HCT116 (cell line): ENCODE measurements around the gene AP2A1. TPM values are rescaled to one million over a fixed set of nuclear protein-coding genes. Genes with fewer than 3 reads are reported as not detected.

ENCODE experiments used
- ATAC-seq: fragments of 200-7000 bp; cut with Tn5 transposase; 2 replicates; pipeline ENCODE4 v1.9.1; 2020; ENCODE audit warnings: mild to moderate bottlenecking, moderate library complexity
- BruUV-seq: library from RNA; stranded (reverse); fragments of 400-500 nt; replicated peaks from 2 replicates; lab custom pipeline; 2021; lab: Mats Ljungman, UMichigan
- CTCF ChIA-PET: fragments of 300-600 bp; sonication (Branson Sonifier 250); formaldehyde crosslinking; loops from one replicate; lab custom pipeline; 2021; ENCODE audit warnings: antibody characterized with exemption; lab: Charles Lee
- POLR2A ChIA-PET: fragments of 300-600, 350-600 bp; sonication (Branson Sonifier 250); formaldehyde crosslinking; loops from one replicate; lab custom pipeline; 2021; ENCODE audit warnings: antibody characterized with exemption; lab: Charles Lee
- RAD21 ChIA-PET, 2 experiments: fragments of 300-600 bp; sonication (Branson Sonifier 250); formaldehyde crosslinking; loops; one replicate each; lab custom pipeline; 2023; ENCODE audit warnings: low total read pairs in 2 of 2; ENCODE audit not compliant: uncharacterized antibody in 2 of 2, unreplicated experiment in 2 of 2, low non-redundant PET in 1 of 2; lab: Charles Lee
- DNase-seq: peaks from one replicate; pipeline ENCODE4 v3.0.0-alpha.2; 2010; ENCODE audit warnings: low read depth, low spot score
- H2AFZ ChIP-seq: fragments of 200-600 bp; shearing (Covaris generic), sonication (generic); 2 replicates; pipeline ENCODE4 v1.6.1; 2017; ENCODE audit warnings: low read depth, mixed run types, mixed read lengths, antibody characterized with exemption, low read length; ENCODE audit not compliant: poor library complexity, severe bottlenecking
- H3K27ac ChIP-seq: 2 replicates; pipeline ENCODE4 v1.5.1; 2012; ENCODE audit warnings: low read depth, low read length
- H3K27me3 ChIP-seq: fragments of 200-600 bp; sonication (generic); 2 replicates; pipeline ENCODE4 v1.6.1; 2016; ENCODE audit warnings: mixed run types, low read length, mixed read lengths; ENCODE audit not compliant: insufficient read depth
- H3K36me3 ChIP-seq, 2 experiments: fragments of 200-500 bp in 1 of 2; fragments of 200-600 bp in 1 of 2; sonication (Bioruptor generic) in 1 of 2; sonication (generic) in 1 of 2; 2 replicates each; pipeline versions ENCODE4 v1.5.1 to v1.6.1; 2014 to 2016; ENCODE audit warnings: low read length in 2 of 2, inconsistent platforms in 1 of 2, mixed read lengths in 1 of 2, mixed run types in 1 of 2; ENCODE audit not compliant: insufficient read depth in 2 of 2, control insufficient read depth in 1 of 2
- H3K4me1 ChIP-seq, 2 experiments: fragments of 200-600 bp in 1 of 2; sonication (generic) in 1 of 2; 2 replicates each; pipeline versions ENCODE4 v1.5.1 to v1.6.1; 2012 to 2017; ENCODE audit warnings: low read length in 2 of 2, inconsistent platforms in 1 of 2, mild to moderate bottlenecking in 1 of 2, mixed read lengths in 1 of 2, mixed run types in 1 of 2, moderate library complexity in 1 of 2; ENCODE audit not compliant: insufficient read depth in 2 of 2, control insufficient read depth in 1 of 2
- H3K4me2 ChIP-seq: fragments of 200-600 bp; sonication (generic); 2 replicates; pipeline ENCODE4 v1.6.1; 2017; ENCODE audit warnings: mixed run types, low read length, mixed read lengths
- H3K4me3 ChIP-seq, 2 experiments: fragments of 200-600 bp in 1 of 2; sonication (generic) in 1 of 2; replicated peaks in 1 of 2; 2 replicates each; pipeline ENCODE4 v1.5.1; 2011 to 2016; ENCODE audit warnings: low read length in 2 of 2, control low read depth in 1 of 2, low read depth in 1 of 2, mild to moderate bottlenecking in 1 of 2, mixed read lengths in 1 of 2, mixed run types in 1 of 2
- H3K79me2 ChIP-seq: fragments of 200-600 bp; sonication (generic); 2 replicates; pipeline ENCODE4 v1.6.1; 2017; ENCODE audit warnings: mild to moderate bottlenecking, mixed run types, low read length, moderate library complexity, mixed read lengths; ENCODE audit not compliant: insufficient read depth
- H3K9ac ChIP-seq: fragments of 200-600 bp; sonication (generic); 2 replicates; pipeline ENCODE4 v1.6.1; 2016; ENCODE audit warnings: low read length, mixed read lengths
- H3K9me2 ChIP-seq: fragments of 200-600 bp; sonication (generic), shearing (Covaris generic); 2 replicates; pipeline ENCODE4 v1.6.1; 2017; ENCODE audit warnings: mixed run types, mild to moderate bottlenecking, moderate library complexity; ENCODE audit not compliant: insufficient read depth
- H3K9me3 ChIP-seq, 2 experiments: fragments of 200-500 bp in 1 of 2; fragments of 200-600 bp in 1 of 2; sonication (Bioruptor generic) in 1 of 2; sonication (generic) in 1 of 2; 2 replicates each; pipeline ENCODE4 v1.6.1; 2014 to 2017; ENCODE audit warnings: low read length in 2 of 2, mixed read lengths in 2 of 2, inconsistent platforms in 1 of 2, low read depth in 1 of 2, mild to moderate bottlenecking in 1 of 2, mixed run types in 1 of 2, moderate library complexity in 1 of 2; ENCODE audit not compliant: control insufficient read depth in 1 of 2, insufficient read depth in 1 of 2
- H4K20me1 ChIP-seq: fragments of 200-600 bp; sonication (generic), shearing (Covaris generic); 2 replicates; pipeline ENCODE4 v1.6.1; 2017; ENCODE audit warnings: mixed run types, mild to moderate bottlenecking, moderate library complexity; ENCODE audit not compliant: insufficient read depth
- ATF3 ChIP-seq: IDR thresholded peaks from 2 replicates; pipeline ENCODE4 v1.6.1; 2012
- CTCF ChIP-seq, 3 experiments: fragments of 200-600 bp in 1 of 3; sonication (generic) in 1 of 3; IDR thresholded peaks in 2 of 3; conservative IDR thresholded peaks in 1 of 3; 2 replicates each; pipeline ENCODE4 v1.5.1; 2012 to 2017; ENCODE audit warnings: low read depth in 2 of 3, low read length in 2 of 3, antibody characterized with exemption in 1 of 3, borderline replicate concordance in 1 of 3, control low read depth in 1 of 3, mild to moderate bottlenecking in 1 of 3, mixed read lengths in 1 of 3, mixed run types in 1 of 3, moderate library complexity in 1 of 3; ENCODE audit not compliant: insufficient read depth in 1 of 3
- EGR1 ChIP-seq: IDR thresholded peaks from 2 replicates; pipeline ENCODE4 v1.6.1; 2012; ENCODE audit warnings: low read depth
- ELF1 ChIP-seq: IDR thresholded peaks from 2 replicates; pipeline ENCODE4 v1.6.1; 2012; ENCODE audit warnings: low read depth, borderline replicate concordance
- EZH2 ChIP-seq: fragments of 200-600 bp; sonication (generic); IDR thresholded peaks from 2 replicates; pipeline ENCODE4 v1.6.1; 2017; ENCODE audit warnings: antibody characterized with exemption, mixed run types
- EZH2phosphoT487 ChIP-seq: fragments of 200-600 bp; IDR thresholded peaks from 2 replicates; pipeline ENCODE4 v1.6.1; 2018; ENCODE audit warnings: antibody characterized with exemption, borderline replicate concordance
- FOSL1 ChIP-seq: IDR thresholded peaks from 2 replicates; pipeline ENCODE4 v1.6.1; 2012; ENCODE audit warnings: low read depth
- MAX ChIP-seq: IDR thresholded peaks from 2 replicates; pipeline ENCODE4 v1.6.1; 2012
- POLR2A ChIP-seq: IDR thresholded peaks from 2 replicates; pipeline ENCODE4 v1.7.0; 2011; ENCODE audit warnings: borderline replicate concordance; ENCODE audit not compliant: insufficient read depth, insufficient read length; ENCODE audit errors: extremely low read depth
- POLR2AphosphoS5 ChIP-seq: IDR thresholded peaks from 2 replicates; pipeline ENCODE4 v1.6.1; 2011; ENCODE audit warnings: mild to moderate bottlenecking, low read depth, low read length, moderate library complexity
- RAD21 ChIP-seq: IDR thresholded peaks from 2 replicates; pipeline ENCODE4 v1.6.1; 2012; ENCODE audit warnings: low read depth, mild to moderate bottlenecking
- REST ChIP-seq: IDR thresholded peaks from 2 replicates; pipeline ENCODE4 v1.6.1; 2012; ENCODE audit warnings: low read depth
- SP1 ChIP-seq: IDR thresholded peaks from 2 replicates; pipeline ENCODE4 v1.6.1; 2012; ENCODE audit warnings: low read depth
- SRF ChIP-seq: IDR thresholded peaks from 2 replicates; pipeline ENCODE4 v1.6.1; 2012; ENCODE audit warnings: low read depth
- ZBTB33 ChIP-seq: IDR thresholded peaks from 2 replicates; pipeline ENCODE4 v1.6.1; 2011; ENCODE audit warnings: mild to moderate bottlenecking, low read length, moderate library complexity; ENCODE audit not compliant: insufficient replicate concordance; ENCODE audit errors: extremely low read depth
- ZFX ChIP-seq: fragments of 450-650 bp; IDR thresholded peaks from 2 replicates; pipeline ENCODE4 v1.6.1; 2017
- intact Hi-C: fragments of 100-400 bp; cut with micrococcal nuclease; formaldehyde crosslinking; loops from 2 replicates; pipeline ENCODE4 v1.10.0; 2022
- total RNA-seq: library from RNA; stranded (reverse); gene quantifications from one replicate; pipeline ENCODE4 v1.2.1, GENCODE V29; 2021; ENCODE audit not compliant: unreplicated experiment

Gene AP2A1
- total RNA-seq, 1 experiment from 2014 or later: 102 TPM

- H3K27ac ChIP-seq: no peak overlapping the region
- CTCF ChIA-PET: no interaction called here
- POLR2A ChIA-PET: no interaction called here
- DNase-seq (no peak), ATAC-seq (no peak)
- no TSS peak for BruUV-seq
- no peaks in the 10 kb centered on the region for H3K9me3 ChIP-seq
- peaks cover 4 to 34% of the 10 kb centered on the region in 2 experiments; a peak in 3 of 4 replicates for H3K4me1 ChIP-seq
- no peak overlapping the region for H2AFZ ChIP-seq
- H3K9ac ChIP-seq: no peak overlapping the region
- intact Hi-C loops: loop anchor here (5.0 kb wide), 1 partner anchor 40 kb away; the partner anchor contains the start of gene AP2A1
- no peaks in the 10 kb centered on the region for H3K79me2 ChIP-seq
- peaks cover 0 to 3% of the 10 kb centered on the region in 2 experiments; a peak in 3 of 4 replicates for H3K36me3 ChIP-seq
- no peaks in the 10 kb centered on the region for H3K27me3 ChIP-seq
- no peak for TF ChIP-seq FOSL1
- TF ChIP-seq RAD21: no peak
- TF ChIP-seq EZH2phosphoT487: no peak
- no peak for TF ChIP-seq SP1
- no peak for TF ChIP-seq ELF1
- no peak for TF ChIP-seq SRF
- TF ChIP-seq POLR2AphosphoS5: no peak
- TF ChIP-seq ZBTB33: no peak
- no peak for TF ChIP-seq REST
- no peak for TF ChIP-seq POLR2A
- TF ChIP-seq EZH2: no peak
- no peak for TF ChIP-seq CTCF (IDR thresholded peaks at IDR 0.05 in 2 of 3, conservative IDR thresholded peaks at IDR 0.05 in 1 of 3; ENCODE audit: borderline replicate concordance in 1 of 3, insufficient read depth in 1 of 3, low read depth in 2 of 3, low read length in 2 of 3)
- TF ChIP-seq MAX: no peak
- no peak for TF ChIP-seq ATF3
- TF ChIP-seq EGR1: no peak
- TF ChIP-seq ZFX: no peak
- TF ChIP-seq, all 23 proteins: peak for 0
- Histone ChIP-seq H3K4me3 (no peak overlapping the region), H4K20me1 (no peaks in the 10 kb centered on the region), H3K4me2 (no peak overlapping the region), H3K9me2 (no peaks in the 10 kb centered on the region)
- RAD21 ChIA-PET: no interaction called here
Measured at GRCh38 chr19:49807058-49807903, 40.5 kb downstream of the AP2A1 start.
